Breast epithelium (tissue), 4 donors: Measurements from ENCODE around the gene GAL3ST2. TPM values are rescaled to one million over a fixed set of nuclear protein-coding genes. Genes with fewer than 3 reads are reported as not detected.
"Not testable (repeated sequence)": the region's sequence is repeated elsewhere in the genome, so short reads cannot be mapped to it uniquely, and the experiment has no call there.

Experiments used
- DNase-seq, 2 donors: peaks; one replicate each; pipeline ENCODE4 v3.0.0-alpha.2; 2019; ENCODE audit warnings: low spot score in 2 of 2
- H3K27ac ChIP-seq, 2 donors: fragments of 200-600 bp; sonication (generic) in 1 of 2; one replicate each; pipeline ENCODE4 v1.5.1; 2016 to 2019; ENCODE audit warnings: mild to moderate bottlenecking in 1 of 2
- H3K27me3 ChIP-seq, 2 donors: fragments of 200-600 bp; sonication (generic) in 1 of 2; one replicate each; pipeline versions ENCODE4 v1.5.1 to v1.6.0; 2017 to 2019; ENCODE audit warnings: control low read depth in 1 of 2, mild to moderate bottlenecking in 1 of 2
- H3K36me3 ChIP-seq: fragments of 200-600 bp; one replicate; pipeline ENCODE4 v1.5.1; 2019
- H3K4me1 ChIP-seq, 2 donors: fragments of 200-600 bp; sonication (generic); one replicate each; pipeline ENCODE4 v1.5.1; 2016 to 2019; ENCODE audit warnings: control low read depth in 1 of 2
- H3K4me3 ChIP-seq, 3 donors: fragments of 200-600 bp; sonication (generic); 1 replicate in 2 of 3; 2 replicates in 1 of 3; pipeline ENCODE4 v1.5.1; 2016 to 2019; ENCODE audit warnings: mild to moderate bottlenecking in 3 of 3, moderate library complexity in 2 of 3
- H3K9me3 ChIP-seq, 2 donors: fragments of 200-600 bp; sonication (generic) in 1 of 2; one replicate each; pipeline ENCODE4 v1.5.1; 2016 to 2019; ENCODE audit warnings: control low read depth in 1 of 2
- CTCF ChIP-seq, 3 donors: fragments of 450-650 bp; IDR thresholded peaks; one replicate each; pipeline ENCODE4 v1.5.1; 2016 to 2017; ENCODE audit warnings: antibody characterized with exemption in 3 of 3, mild to moderate bottlenecking in 3 of 3, moderate library complexity in 3 of 3
- POLR2A ChIP-seq: fragments of 450-650 bp; IDR thresholded peaks from one replicate; pipeline ENCODE4 v1.6.1; 2016; ENCODE audit warnings: antibody characterized with exemption, mild to moderate bottlenecking, moderate library complexity
- POLR2AphosphoS5 ChIP-seq, 3 donors: sonication (generic); formaldehyde crosslinking; IDR thresholded peaks; one replicate each; pipeline ENCODE4 v1.6.1; 2017; ENCODE audit warnings: antibody characterized with exemption in 3 of 3
- intact Hi-C: fragments of 100-400 bp; cut with DNase I; formaldehyde crosslinking; loops from one replicate; pipeline ENCODE4 v1.15.1; 2023; ENCODE audit warnings: low total_unique reads
- total RNA-seq, 3 donors: library from RNA; depleted of rRNA; stranded (reverse); fragments of >200 nt; gene quantifications; one replicate each; pipeline ENCODE4 v1.1.0, GENCODE V29; 2016

Gene GAL3ST2
- total RNA-seq, 3 donors from 2014 or later, result 2.6 TPM; not detected in 2

- H3K4me1 ChIP-seq, intact Hi-C loops, H3K9me3 ChIP-seq, H3K27me3 ChIP-seq, H3K36me3 ChIP-seq, H3K27ac ChIP-seq: not testable (repeated sequence)
- DNase-seq, result peak in 1 of 2 donors; percentile 33
- TF ChIP-seq CTCF (IDR thresholded peaks at IDR 0.05), result peak in 2 of 3 donors; percentile 42
- H3K4me3 ChIP-seq, result peak overlapping the region in 1 of 3 donors; percentile 28
These were observed 44.0 kb upstream of the GAL3ST2 start for GRCh38 chr2:241732513-241733186.

GRCh38 chr2:241733391-241734207 is 43.0 kb upstream of the GAL3ST2 start:
- TF ChIP-seq POLR2A, result no peak
- no peak for DNase-seq

GRCh38 chr2:241734208-241734466 is 42.5 kb upstream of the GAL3ST2 start:
- intact Hi-C loops, result loop anchor here (2.0 kb wide), 1 partner anchor 33 kb away; no protein-coding TSS in a partner anchor

More at GRCh38 chr2:241733391-241734207, 43.0 kb upstream of the GAL3ST2 start:
- peak overlapping the region; percentile 92 to 99 (median 93) for H3K4me3 ChIP-seq
- intact Hi-C loops, result loop anchor here (2.0 kb wide), 1 partner anchor 33 kb away; no protein-coding TSS in a partner anchor
- peak overlapping the region; percentile 82 to 95 for H3K27ac ChIP-seq
- no peaks in the 10 kb centered on the region for H3K9me3 ChIP-seq
- no peaks in the 10 kb centered on the region for H3K36me3 ChIP-seq
- H3K27me3 ChIP-seq, result no peaks in the 10 kb centered on the region
- no peaks in the 10 kb centered on the region for H3K4me1 ChIP-seq

GRCh38 chr2:241734467-241735208 is 42.0 kb upstream of the GAL3ST2 start, which contains the start of gene D2HGDH:
Gene D2HGDH, plus strand, starts transcription at chr2:241734630. Its CDS starts 595 bp downstream, at chr2:241735225.
- Histone ChIP-seq H3K27ac (peak within 1 kb of the TSS; percentile 82 to 95), H3K27me3 (no peaks in the 10 kb centered on the region), H3K4me1 (no peaks in the 10 kb centered on the region), H3K4me3 (peak within 1 kb of the TSS; percentile 92 to 99 (median 93)), H3K9me3 (no peaks in the 10 kb centered on the region), H3K36me3 (no peaks in the 10 kb centered on the region)
- intact Hi-C loops, result loop anchor here (2.0 kb wide), 1 partner anchor 34 kb away; no protein-coding TSS in a partner anchor
- TF ChIP-seq POLR2AphosphoS5 (IDR thresholded peaks at IDR 0.05) (peak in 2 of 3 donors; percentile 13 to 64), CTCF (IDR thresholded peaks at IDR 0.05) (no peak)
- DNase-seq, result peak; percentile 86 to 93

More at GRCh38 chr2:241734208-241734466, 42.5 kb upstream of the GAL3ST2 start:
- Histone ChIP-seq H3K27ac (peak overlapping the region; percentile 82 to 95), H3K4me3 (peak overlapping the region; percentile 92 to 99 (median 93)), H3K27me3 (no peaks in the 10 kb centered on the region), H3K4me1 (no peaks in the 10 kb centered on the region), H3K9me3 (no peaks in the 10 kb centered on the region), H3K36me3 (no peaks in the 10 kb centered on the region)
- TF ChIP-seq POLR2A, result no peak
- no peak for TF ChIP-seq CTCF (IDR thresholded peaks at IDR 0.05)
- no peak for TF ChIP-seq POLR2AphosphoS5 (IDR thresholded peaks at IDR 0.05)
- DNase-seq, result no peak

GRCh38 chr2:241736111-241736510 is 40.5 kb upstream of the GAL3ST2 start:
- Histone ChIP-seq H3K27ac (no peak overlapping the region), H3K9me3 (no peaks in the 10 kb centered on the region), H3K36me3 (no peaks in the 10 kb centered on the region), H3K4me3 (no peak overlapping the region), H3K27me3 (no peaks in the 10 kb centered on the region), H3K4me1 (no peaks in the 10 kb centered on the region)
- intact Hi-C loops, result no loop called here
- no peak for DNase-seq
- no peak for TF ChIP-seq POLR2A
- TF ChIP-seq CTCF (IDR thresholded peaks at IDR 0.05), result no peak
- no peak for TF ChIP-seq POLR2AphosphoS5 (IDR thresholded peaks at IDR 0.05)
